ENCODE results near the gene CYSRT1. TPM values are rescaled to one million over a fixed set of nuclear protein-coding genes. Genes with fewer than 3 reads are reported as not detected.

Gene CYSRT1
- polyA plus RNA-seq, 5 donors = 0.96 to 3.0 (median 2.0) TPM

- DNase-seq = peak; percentile 93 to 94
Measured at GRCh38 chr9:137223078-137223970, 1.6 kb upstream of the CYSRT1 start.

GRCh38 chr9:137225699-137226331 is 841 bp downstream of the CYSRT1 start:
- DNase-seq = no peak

GRCh38 chr9:137226338-137227053 is 1.5 kb downstream of the CYSRT1 start:
- DNase-seq = no peak

- peak; percentile 69 to 71 for DNase-seq
Measured at GRCh38 chr9:137227054-137227852, 2.3 kb downstream of the CYSRT1 start, which contains the start of gene RNF224. RNF224 (plus strand) TSS chr9:137227502; CDS start chr9:137228336, 834 bp downstream.

GRCh38 chr9:137227853-137228505 is 3.0 kb downstream of the CYSRT1 start:
- no peak for DNase-seq

- DNase-seq = no peak
Measured at GRCh38 chr9:137228506-137228967, 3.6 kb downstream of the CYSRT1 start.

- DNase-seq = no peak
Measured at GRCh38 chr9:137228968-137229896, 4.3 kb downstream of the CYSRT1 start.

- no peak for DNase-seq
Measured at GRCh38 chr9:137229903-137230704, 5.1 kb downstream of the CYSRT1 start.

- no peak for DNase-seq
Measured at GRCh38 chr9:137230705-137231371, 5.9 kb downstream of the CYSRT1 start, which contains the start of gene SLC34A3. SLC34A3 (plus strand) TSS chr9:137230901; CDS start chr9:137231703, 802 bp downstream.

GRCh38 chr9:137231372-137232039 is 6.5 kb downstream of the CYSRT1 start:
- DNase-seq = no peak

- DNase-seq = no peak
Measured at GRCh38 chr9:137232101-137232500, 7.1 kb downstream of the CYSRT1 start.

GRCh38 chr9:137232510-137232909 is 7.5 kb downstream of the CYSRT1 start:
- DNase-seq = no peak

GRCh38 chr9:137233143-137233980 is 8.4 kb downstream of the CYSRT1 start:
- DNase-seq = no peak

- DNase-seq = no peak
Measured at GRCh38 chr9:137234055-137234697, 9.2 kb downstream of the CYSRT1 start.

- DNase-seq = no peak
Measured at GRCh38 chr9:137234758-137235423, 9.9 kb downstream of the CYSRT1 start.
